Measurements from ENCODE around the gene DNAI7.

The DNAI7 gene

DNA sequence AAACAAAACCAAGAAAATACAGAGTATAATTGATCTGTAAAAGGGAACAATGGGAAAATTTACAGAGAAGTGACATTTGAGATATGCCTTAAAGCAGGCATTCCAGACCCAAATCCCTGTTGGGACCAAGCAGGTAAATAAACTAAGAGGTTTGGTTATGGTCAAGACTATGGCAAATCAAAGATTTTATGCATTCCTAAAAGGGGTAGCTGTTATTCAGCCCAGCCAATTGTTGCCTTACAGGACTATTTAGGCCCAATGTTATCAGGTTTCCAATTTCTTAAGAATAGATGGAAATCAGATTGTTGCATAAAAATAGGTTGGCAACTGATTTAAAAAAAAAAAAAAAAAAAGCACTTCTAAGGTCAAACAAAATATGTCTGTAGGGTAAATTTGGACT, 5.3 kb downstream of the DNAI7 start:
- TF ChIP-seq CEBPB (IDR thresholded peaks at IDR 0.05) (no peak), CREB1 (IDR thresholded peaks at IDR 0.05; ENCODE audit: low read depth) (no peak), EP300 (IDR thresholded peaks at IDR 0.05; ENCODE audit: borderline replicate concordance) (no peak), ZBTB7A (IDR thresholded peaks at IDR 0.05; ENCODE audit: low read depth) (no peak), FOXM1 (IDR thresholded peaks at IDR 0.05; ENCODE audit: borderline replicate concordance, low read depth) (no peak), TAF1 (IDR thresholded peaks at IDR 0.05; ENCODE audit: low read depth) (no peak), USF1 (IDR thresholded peaks at IDR 0.05) (no peak), NFIC (IDR thresholded peaks at IDR 0.05) (no peak), TCF12 (IDR thresholded peaks at IDR 0.05; ENCODE audit: low read depth) (no peak), TEAD4 (IDR thresholded peaks at IDR 0.05) (no peak), YY1 (IDR thresholded peaks at IDR 0.05; ENCODE audit: low read depth) (no peak), RAD21 (IDR thresholded peaks at IDR 0.05; ENCODE audit: low read depth) (no peak), EGR1 (IDR thresholded peaks at IDR 0.05) (no peak)
- TF ChIP-seq, protein P1, sequence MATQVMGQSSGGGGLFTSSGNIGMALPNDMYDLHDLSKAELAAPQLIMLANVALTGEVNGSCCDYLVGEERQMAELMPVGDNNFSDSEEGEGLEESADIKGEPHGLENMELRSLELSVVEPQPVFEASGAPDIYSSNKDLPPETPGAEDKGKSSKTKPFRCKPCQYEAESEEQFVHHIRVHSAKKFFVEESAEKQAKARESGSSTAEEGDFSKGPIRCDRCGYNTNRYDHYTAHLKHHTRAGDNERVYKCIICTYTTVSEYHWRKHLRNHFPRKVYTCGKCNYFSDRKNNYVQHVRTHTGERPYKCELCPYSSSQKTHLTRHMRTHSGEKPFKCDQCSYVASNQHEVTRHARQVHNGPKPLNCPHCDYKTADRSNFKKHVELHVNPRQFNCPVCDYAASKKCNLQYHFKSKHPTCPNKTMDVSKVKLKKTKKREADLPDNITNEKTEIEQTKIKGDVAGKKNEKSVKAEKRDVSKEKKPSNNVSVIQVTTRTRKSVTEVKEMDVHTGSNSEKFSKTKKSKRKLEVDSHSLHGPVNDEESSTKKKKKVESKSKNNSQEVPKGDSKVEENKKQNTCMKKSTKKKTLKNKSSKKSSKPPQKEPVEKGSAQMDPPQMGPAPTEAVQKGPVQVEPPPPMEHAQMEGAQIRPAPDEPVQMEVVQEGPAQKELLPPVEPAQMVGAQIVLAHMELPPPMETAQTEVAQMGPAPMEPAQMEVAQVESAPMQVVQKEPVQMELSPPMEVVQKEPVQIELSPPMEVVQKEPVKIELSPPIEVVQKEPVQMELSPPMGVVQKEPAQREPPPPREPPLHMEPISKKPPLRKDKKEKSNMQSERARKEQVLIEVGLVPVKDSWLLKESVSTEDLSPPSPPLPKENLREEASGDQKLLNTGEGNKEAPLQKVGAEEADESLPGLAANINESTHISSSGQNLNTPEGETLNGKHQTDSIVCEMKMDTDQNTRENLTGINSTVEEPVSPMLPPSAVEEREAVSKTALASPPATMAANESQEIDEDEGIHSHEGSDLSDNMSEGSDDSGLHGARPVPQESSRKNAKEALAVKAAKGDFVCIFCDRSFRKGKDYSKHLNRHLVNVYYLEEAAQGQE (IDR thresholded peaks at IDR 0.05; ENCODE audit: low read depth): no peak
- TF ChIP-seq, protein P2, sequence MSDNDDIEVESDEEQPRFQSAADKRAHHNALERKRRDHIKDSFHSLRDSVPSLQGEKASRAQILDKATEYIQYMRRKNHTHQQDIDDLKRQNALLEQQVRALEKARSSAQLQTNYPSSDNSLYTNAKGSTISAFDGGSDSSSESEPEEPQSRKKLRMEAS (IDR thresholded peaks at IDR 0.05): no peak

DNA sequence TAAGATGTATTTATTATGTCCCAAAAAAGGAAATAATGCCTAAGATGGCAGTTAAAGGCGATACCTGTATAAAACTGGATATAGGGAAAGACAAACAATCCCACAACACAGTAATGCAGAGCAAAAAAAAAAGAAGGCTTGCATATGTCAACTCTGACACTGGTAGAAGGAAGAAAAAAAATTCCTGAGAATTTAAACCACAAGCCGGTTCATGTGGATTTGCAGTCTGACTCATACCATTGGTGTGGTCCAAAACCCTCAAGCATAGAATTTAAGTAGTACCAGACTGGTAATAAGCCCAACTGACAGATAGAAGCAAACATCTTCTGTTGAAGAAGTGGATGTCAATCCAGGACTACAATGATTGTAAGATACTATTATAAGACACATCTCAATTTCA, 7.2 kb downstream of the DNAI7 start:
- TF ChIP-seq NFIC (IDR thresholded peaks at IDR 0.05) (peak; percentile 41; the same call in 1 of the 2 replicates), USF1 (IDR thresholded peaks at IDR 0.05) (no peak), ZBTB7A (IDR thresholded peaks at IDR 0.05; ENCODE audit: low read depth) (no peak), TEAD4 (IDR thresholded peaks at IDR 0.05) (0 out of 2 replicates have a peak, but pooled peaks have one; percentile 26), EP300 (IDR thresholded peaks at IDR 0.05; ENCODE audit: borderline replicate concordance) (peak; percentile 67; the same call in 1 of the 2 replicates), EGR1 (IDR thresholded peaks at IDR 0.05) (no peak)

DNA sequence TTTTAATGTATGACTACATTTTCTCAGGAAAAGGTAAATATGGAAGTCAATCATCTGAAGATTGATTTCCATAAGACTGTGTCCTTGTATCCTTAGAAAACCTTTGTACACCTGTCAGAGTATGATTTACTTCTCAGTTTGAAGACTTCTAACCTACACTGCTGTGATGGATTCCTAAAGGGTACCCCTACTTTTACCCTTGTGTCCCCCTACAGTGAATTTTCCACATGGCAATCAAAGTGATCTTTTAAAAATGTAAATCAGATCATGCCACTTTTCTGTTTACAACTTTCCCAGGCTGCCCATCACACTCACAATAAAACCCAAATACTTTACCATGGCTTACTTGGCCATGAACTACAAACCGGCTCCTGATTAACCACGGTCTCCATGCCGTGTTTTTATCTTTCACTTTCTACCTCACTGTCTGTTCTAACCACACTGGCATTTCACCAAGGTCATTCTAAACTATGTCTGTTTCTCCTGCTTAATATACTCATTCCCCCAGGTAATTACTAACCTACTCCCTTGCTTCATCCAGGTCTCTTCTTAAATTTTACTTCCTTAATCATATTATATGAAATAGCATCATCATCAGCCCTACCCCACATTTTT, 8.1 kb downstream of the DNAI7 start:
- TF ChIP-seq TCF12 (IDR thresholded peaks at IDR 0.05; ENCODE audit: low read depth): no peak
- no peak for TF ChIP-seq YY1 (IDR thresholded peaks at IDR 0.05; ENCODE audit: low read depth)

GRCh38 chr12:25186038-25186787, 8.7 kb downstream of the DNAI7 start:
- TF ChIP-seq TEAD4 (IDR thresholded peaks at IDR 0.05) (no peak), TCF12 (IDR thresholded peaks at IDR 0.05; ENCODE audit: low read depth) (no peak), EGR1 (IDR thresholded peaks at IDR 0.05) (no peak), FOXM1 (IDR thresholded peaks at IDR 0.05; ENCODE audit: borderline replicate concordance, low read depth) (no peak)

DNA sequence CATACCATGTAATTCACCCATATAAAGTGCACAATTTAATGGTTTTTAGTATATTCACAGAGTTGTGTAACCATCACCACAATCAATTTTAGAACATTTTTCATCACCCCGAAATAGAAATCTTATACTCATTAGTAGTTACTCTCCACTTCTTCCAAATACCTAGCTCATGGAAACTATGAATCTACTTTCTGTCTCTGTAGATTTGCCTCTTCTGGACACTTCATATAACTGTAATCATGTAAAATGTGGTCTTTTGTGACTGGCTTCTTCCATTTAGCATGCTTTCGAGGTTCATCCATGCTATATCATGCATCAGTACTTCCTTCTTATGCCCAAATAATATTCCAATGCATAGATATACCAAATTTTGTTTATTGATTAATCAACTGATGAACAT, 10.8 kb downstream of the DNAI7 start:
- TF ChIP-seq, protein P1 (IDR thresholded peaks at IDR 0.05; ENCODE audit: low read depth): no peak
- TF ChIP-seq CEBPB (IDR thresholded peaks at IDR 0.05) (no peak), NFIC (IDR thresholded peaks at IDR 0.05) (no peak), YY1 (IDR thresholded peaks at IDR 0.05; ENCODE audit: low read depth) (no peak), EP300 (IDR thresholded peaks at IDR 0.05; ENCODE audit: borderline replicate concordance) (no peak), ZBTB7A (IDR thresholded peaks at IDR 0.05; ENCODE audit: low read depth) (no peak), TCF12 (IDR thresholded peaks at IDR 0.05; ENCODE audit: low read depth) (no peak), EGR1 (IDR thresholded peaks at IDR 0.05) (no peak), RAD21 (IDR thresholded peaks at IDR 0.05; ENCODE audit: low read depth) (no peak), FOXM1 (IDR thresholded peaks at IDR 0.05; ENCODE audit: borderline replicate concordance, low read depth) (no peak), USF1 (IDR thresholded peaks at IDR 0.05) (no peak)
- TF ChIP-seq, protein P2 (IDR thresholded peaks at IDR 0.05): no peak

Measured in Ishikawa (cell line).